Memory B cell (primary cell): ENCODE data around the gene AFDN.

Experiments used
- ATAC-seq: fragments of 150-1000 bp; cut with Tn5 transposase; 2 replicates; pipeline ENCODE4 v1.10.0; 2021; ENCODE audit warnings: low read depth, mild to moderate bottlenecking, moderate library complexity
- DNase-seq, 2 donors: peaks; one replicate each; pipeline ENCODE4 v3.0.0; 2022; ENCODE audit warnings: low spot score in 2 of 2
- H3K27ac Mint-ChIP-seq: one replicate; pipeline ENCODE4 v1.8.0; 2022; ENCODE audit warnings: mild to moderate bottlenecking, moderate library complexity, mixed read lengths
- H3K27me3 Mint-ChIP-seq: one replicate; pipeline ENCODE4 v1.8.0; 2022; ENCODE audit warnings: mixed read lengths
- H3K36me3 Mint-ChIP-seq: one replicate; pipeline ENCODE4 v1.8.0; 2022; ENCODE audit warnings: mild to moderate bottlenecking, mixed read lengths
- H3K4me1 Mint-ChIP-seq: one replicate; pipeline ENCODE4 v1.8.0; 2022; ENCODE audit warnings: mixed read lengths
- H3K4me3 Mint-ChIP-seq: one replicate; pipeline ENCODE4 v1.8.0; 2022; ENCODE audit warnings: mild to moderate bottlenecking, moderate library complexity, mixed read lengths
- H3K9me3 Mint-ChIP-seq: one replicate; pipeline ENCODE4 v1.8.0; 2022; ENCODE audit warnings: mixed read lengths

AFDN gene

GRCh38 chr6:168016721-168017525, 190.2 kb downstream of the AFDN start:
- no peak for ATAC-seq
- Mint-ChIP-seq H3K27me3 (peaks cover 3% of the 10 kb centered on the region), H3K4me1 (no peaks in the 10 kb centered on the region), H3K36me3 (no peaks in the 10 kb centered on the region), H3K27ac (no peak overlapping the region), H3K4me3 (no peak overlapping the region), H3K9me3 (peaks cover 8% of the 10 kb centered on the region)
- DNase-seq, result no peak

GRCh38 chr6:168017629-168018028, 190.9 kb downstream of the AFDN start:
- no peaks in the 10 kb centered on the region for H3K36me3 Mint-ChIP-seq
- DNase-seq, result no peak
- H3K27me3 Mint-ChIP-seq, result peaks cover 3% of the 10 kb centered on the region
- H3K9me3 Mint-ChIP-seq, result peaks cover 5% of the 10 kb centered on the region
- H3K4me1 Mint-ChIP-seq, result no peaks in the 10 kb centered on the region
- H3K27ac Mint-ChIP-seq, result no peak overlapping the region
- ATAC-seq, result no peak
- H3K4me3 Mint-ChIP-seq, result no peak overlapping the region

- no peaks in the 10 kb centered on the region for H3K4me1 Mint-ChIP-seq
- H3K27me3 Mint-ChIP-seq, result peaks cover 3% of the 10 kb centered on the region
- ATAC-seq (no peak), DNase-seq (no peak)
- H3K9me3 Mint-ChIP-seq, result peaks cover 5% of the 10 kb centered on the region
- no peaks in the 10 kb centered on the region for H3K36me3 Mint-ChIP-seq
- H3K4me3 Mint-ChIP-seq, result no peak overlapping the region
- H3K27ac Mint-ChIP-seq, result no peak overlapping the region
Observed at GRCh38 chr6:168018664-168019063, 192.0 kb downstream of the AFDN start.

DNA sequence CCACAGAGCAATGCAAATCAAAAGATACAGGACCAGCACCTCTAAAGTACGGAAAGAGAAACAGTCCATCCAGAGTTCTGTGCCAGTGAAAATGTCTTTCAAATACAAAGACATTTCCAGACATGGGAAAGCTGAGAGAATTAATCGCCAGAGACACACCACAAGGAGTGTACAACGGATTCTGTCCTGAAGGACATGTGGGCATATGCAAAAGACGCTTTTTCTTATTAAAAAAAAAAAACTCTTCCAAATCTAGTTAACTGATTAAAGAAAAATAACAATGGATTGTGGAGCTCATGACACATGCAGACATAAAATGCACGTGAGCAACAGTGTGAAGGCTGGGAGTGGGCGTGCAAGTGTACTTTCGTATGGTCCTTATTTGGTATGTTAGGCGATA, 193.5 kb downstream of the AFDN start:
- no peak overlapping the region for H3K27ac Mint-ChIP-seq
- H3K4me1 Mint-ChIP-seq, result no peaks in the 10 kb centered on the region
- no peak for DNase-seq
- H3K27me3 Mint-ChIP-seq, result peaks cover 4% of the 10 kb centered on the region
- H3K4me3 Mint-ChIP-seq, result no peak overlapping the region
- peaks cover 3% of the 10 kb centered on the region for H3K9me3 Mint-ChIP-seq
- ATAC-seq, result no peak
- no peaks in the 10 kb centered on the region for H3K36me3 Mint-ChIP-seq

DNA sequence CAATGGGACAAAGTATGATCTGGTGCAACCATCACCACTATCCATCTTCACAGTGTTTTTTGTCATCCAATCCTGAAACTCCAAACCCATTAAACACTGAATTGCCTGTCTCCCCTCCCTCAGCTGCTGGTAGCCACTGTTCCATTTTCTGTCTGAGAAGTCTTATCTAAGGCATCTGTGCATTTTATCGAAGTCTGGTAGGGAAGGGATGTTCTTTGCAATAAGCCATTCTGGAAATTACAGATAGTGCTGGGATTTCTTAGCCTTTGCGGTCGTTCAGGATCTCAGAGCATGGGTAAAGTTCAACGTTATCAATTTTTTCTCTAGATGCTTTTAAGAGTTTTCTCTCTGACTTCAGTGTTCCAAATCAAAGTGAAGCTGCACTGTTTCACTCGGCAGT, 194.9 kb downstream of the AFDN start:
- Mint-ChIP-seq H3K27me3 (peaks cover 2% of the 10 kb centered on the region), H3K4me1 (no peaks in the 10 kb centered on the region), H3K4me3 (no peak overlapping the region), H3K36me3 (no peaks in the 10 kb centered on the region), H3K9me3 (peaks cover 3% of the 10 kb centered on the region), H3K27ac (no peak overlapping the region)
- no peak for ATAC-seq
- DNase-seq, result no peak
